DMS153 treated with DMSO at 0.1 percent for 48 hours (cell line): ENCODE results near the gene TCF23.
"Not testable (repeated sequence)": the region's sequence is repeated elsewhere in the genome, so short reads cannot be mapped to it uniquely, and the experiment has no call there.

Source experiments
- DNase-seq: peaks from one replicate; lab custom pipeline; 2025; ENCODE audit not compliant: unreplicated experiment; lab: John Stamatoyannopoulos, UW

Gene TCF23

GRCh38 chr2:27154488-27154887 lies 5.7 kb downstream of the TCF23 start:
- DNase-seq, result no peak

- no peak for DNase-seq
Observed at GRCh38 chr2:27155069-27155520, 6.3 kb downstream of the TCF23 start.

- DNase-seq, result no peak
Observed at GRCh38 chr2:27158468-27158867, 9.7 kb downstream of the TCF23 start.

- no peak for DNase-seq
Observed at GRCh38 chr2:27159271-27159670, 10.5 kb downstream of the TCF23 start.

GRCh38 chr2:27160191-27160590 lies 11.4 kb downstream of the TCF23 start:
- no peak for DNase-seq

GRCh38 chr2:27162151-27163121 lies 13.6 kb downstream of the TCF23 start:
- no peak for DNase-seq

- no peak for DNase-seq
Observed at GRCh38 chr2:27164960-27165763, 16.4 kb downstream of the TCF23 start.

GRCh38 chr2:27170581-27171337 lies 22.0 kb downstream of the TCF23 start:
- no peak for DNase-seq

- DNase-seq, result no peak
Observed at GRCh38 chr2:27171351-27171848, 22.6 kb downstream of the TCF23 start.

- no peak for DNase-seq
Observed at GRCh38 chr2:27174638-27175037, 25.8 kb downstream of the TCF23 start.

- no peak for DNase-seq
Observed at GRCh38 chr2:27175330-27175729, 26.5 kb downstream of the TCF23 start.

- not testable (repeated sequence) for DNase-seq
Observed at GRCh38 chr2:27175781-27176180, 27.0 kb downstream of the TCF23 start.

GRCh38 chr2:27177441-27178351 lies 28.9 kb downstream of the TCF23 start:
- DNase-seq, result no peak

GRCh38 chr2:27178469-27178868 lies 29.7 kb downstream of the TCF23 start:
- no peak for DNase-seq

GRCh38 chr2:27179344-27180000 lies 30.7 kb downstream of the TCF23 start:
- DNase-seq, result no peak

GRCh38 chr2:27182346-27182745 lies 33.5 kb downstream of the TCF23 start:
- no peak for DNase-seq

GRCh38 chr2:27184115-27184514 lies 35.3 kb downstream of the TCF23 start:
- DNase-seq, result no peak

GRCh38 chr2:27185331-27186026 lies 36.7 kb downstream of the TCF23 start:
- DNase-seq, result no peak
